Esophagus muscularis mucosa (tissue), 3 donors: Measurements from ENCODE around the gene KYAT1.

Experiments
- CTCF ChIP-seq, 3 experiments: fragments of 200-600 bp in 2 of 3; fragments of 450-650 bp in 1 of 3; sonication (generic) in 2 of 3; IDR thresholded peaks; one replicate each; pipeline ENCODE4 v1.5.1; 2017 to 2019; ENCODE audit warnings: antibody characterized with exemption in 3 of 3, mild to moderate bottlenecking in 2 of 3, moderate library complexity in 1 of 3
- POLR2A ChIP-seq: fragments of 450-650 bp; IDR thresholded peaks from one replicate; pipeline ENCODE4 v1.6.1; 2017; ENCODE audit warnings: antibody characterized with exemption, moderate library complexity, mild to moderate bottlenecking, low read depth
- POLR2AphosphoS5 ChIP-seq, 2 donors: sonication (generic); formaldehyde crosslinking; IDR thresholded peaks; one replicate each; pipeline ENCODE4 v1.6.1; 2017; ENCODE audit warnings: antibody characterized with exemption in 2 of 2

- TF ChIP-seq CTCF (IDR thresholded peaks at IDR 0.05) (no peak), POLR2A (no peak), POLR2AphosphoS5 (IDR thresholded peaks at IDR 0.05) (no peak)
These were observed 21.3 kb upstream of the KYAT1 start for GRCh38 chr9:128903079-128903461.
